ENCODE results near the gene ACD.

Gene ACD

GRCh38 chr16:67675579-67675935 lies 15.5 kb upstream of the ACD start:
- DNase-seq, result no peak

DNA sequence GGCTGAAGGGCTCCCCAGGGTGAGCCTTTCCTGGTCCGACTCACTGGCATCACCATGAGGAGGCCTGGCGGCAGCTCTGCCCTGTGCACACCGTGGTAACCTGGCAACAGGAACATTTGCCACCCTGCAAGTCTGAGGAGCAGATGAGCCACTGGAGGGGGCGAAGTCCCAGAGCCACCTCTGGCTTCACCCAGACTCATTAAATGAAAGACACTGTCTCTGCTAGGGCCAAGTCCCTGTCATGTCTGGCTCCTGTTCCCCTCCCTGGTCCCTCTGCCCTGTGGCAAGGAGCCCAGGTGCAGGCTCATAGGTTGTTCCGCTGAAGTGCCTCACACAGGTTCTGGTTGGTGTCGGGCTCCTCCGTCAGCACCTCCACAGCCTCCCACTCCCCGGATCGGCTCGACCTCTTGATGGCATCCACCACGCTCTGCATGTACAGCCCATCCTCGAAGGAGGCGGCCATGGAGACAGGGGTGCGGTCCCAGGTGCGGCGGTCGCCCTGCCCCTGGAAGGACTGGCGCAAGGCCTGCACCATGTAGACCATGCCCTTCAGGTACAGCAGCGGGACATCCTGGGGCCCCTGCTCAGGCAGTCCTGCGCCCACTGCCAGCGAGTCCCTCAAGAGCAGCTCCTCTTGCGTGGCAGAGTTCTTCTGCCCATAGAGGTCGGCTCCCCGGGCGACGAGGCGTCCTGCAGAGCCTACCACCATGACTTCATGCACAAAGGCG lies 15.0 kb upstream of the ACD start:
- no peak for DNase-seq

GRCh38 chr16:67673712-67674580 lies 13.9 kb upstream of the ACD start:
- no peak for DNase-seq

DNA sequence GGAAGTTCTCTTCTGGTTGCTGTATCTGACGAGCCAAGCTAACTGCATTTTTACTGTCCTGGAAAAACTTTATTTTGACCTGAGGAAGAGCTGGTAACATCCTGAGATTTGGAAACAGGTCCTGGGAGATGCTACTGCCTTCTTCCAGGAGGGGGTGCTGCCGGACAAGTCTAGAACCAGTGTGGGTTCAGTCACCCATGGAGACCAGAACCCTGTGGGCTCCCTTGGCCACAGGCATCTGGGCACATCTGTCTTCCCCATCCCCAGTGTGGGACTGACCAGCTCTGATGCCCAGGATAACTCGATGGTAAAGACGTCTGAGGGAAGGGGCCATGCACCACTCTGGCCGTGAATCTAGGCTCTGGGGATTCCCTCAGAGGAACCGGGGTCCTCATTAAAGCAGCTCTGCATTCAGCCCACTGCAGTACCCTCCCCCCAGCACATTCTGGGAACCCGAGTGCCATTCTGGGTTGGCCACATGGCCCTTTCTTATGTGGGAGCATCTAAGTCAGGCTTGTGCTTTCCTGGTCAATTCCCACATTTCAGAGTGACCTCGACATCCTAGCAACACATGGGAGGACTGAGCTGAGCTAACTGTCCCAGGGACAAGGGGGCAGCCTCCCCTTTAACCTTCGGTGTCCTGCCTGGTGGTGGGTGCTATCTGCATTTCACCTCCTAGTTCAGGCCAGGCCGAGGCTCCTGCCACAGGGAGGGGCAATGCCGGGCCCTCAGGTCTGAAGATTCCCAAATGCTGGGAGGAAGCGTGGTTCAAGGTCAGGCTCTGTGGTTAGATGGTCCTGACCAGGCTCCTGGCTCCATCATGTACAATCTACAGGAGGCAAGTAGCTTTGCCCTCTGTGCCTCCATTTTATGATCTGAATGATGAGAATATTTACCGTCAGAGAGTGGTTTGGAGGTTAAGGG lies 12.9 kb upstream of the ACD start:
- no peak for DNase-seq

DNA sequence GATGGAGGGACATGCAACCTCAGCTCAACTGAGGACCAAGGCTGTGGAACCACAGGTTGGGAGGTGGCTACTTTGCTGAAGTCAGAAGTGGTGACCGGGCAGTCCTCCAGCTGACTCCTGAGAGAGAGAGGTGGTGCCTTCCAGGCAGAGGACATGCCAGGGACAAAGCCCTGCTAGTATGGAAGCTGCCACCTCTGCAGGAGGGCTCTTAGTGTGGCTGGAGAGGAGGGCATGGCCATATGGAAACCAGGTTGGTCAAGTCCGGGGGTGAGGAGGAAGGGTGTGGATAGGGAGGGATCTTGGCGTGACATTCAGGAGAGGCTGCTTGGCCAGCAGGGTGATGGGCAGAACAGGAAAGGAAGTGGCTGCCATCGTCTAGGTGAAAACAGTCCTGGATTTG lies 12.2 kb upstream of the ACD start:
- no peak for DNase-seq

- no peak for DNase-seq
These were observed 9.5 kb upstream of the ACD start for GRCh38 chr16:67669499-67670101.

DNA sequence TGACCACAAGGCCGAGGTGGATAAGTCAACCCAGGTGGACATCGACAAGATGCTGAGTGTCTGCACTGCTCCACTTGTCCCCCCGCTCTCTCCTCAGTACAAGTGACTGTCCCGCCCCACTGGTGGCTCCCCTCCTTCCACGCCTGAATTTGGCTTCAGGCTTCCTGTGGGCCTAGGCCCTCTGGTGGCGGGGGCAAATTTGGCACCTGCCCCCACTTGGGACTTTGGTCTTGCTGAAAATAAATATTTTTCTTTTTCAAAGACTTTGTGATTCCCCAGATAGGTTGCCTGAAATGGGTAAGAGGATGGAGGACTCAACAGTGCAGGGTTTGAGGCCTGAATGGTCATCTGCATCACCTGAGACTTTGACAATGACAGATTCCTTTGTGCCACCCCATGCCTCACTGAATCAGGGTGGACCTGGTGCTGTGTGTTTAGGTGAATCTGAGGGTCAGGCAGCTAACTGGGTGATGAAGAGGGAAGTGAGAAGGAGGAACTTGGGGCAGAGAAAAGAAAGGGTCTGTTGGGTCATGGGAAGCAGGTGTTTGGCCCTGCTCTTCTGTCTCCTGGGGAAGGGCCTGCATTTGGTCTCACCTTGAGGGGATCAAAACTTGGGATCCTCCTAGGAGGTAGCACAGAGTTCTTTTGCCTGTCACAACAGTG lies 8.6 kb upstream of the ACD start:
- no peak for DNase-seq

DNA sequence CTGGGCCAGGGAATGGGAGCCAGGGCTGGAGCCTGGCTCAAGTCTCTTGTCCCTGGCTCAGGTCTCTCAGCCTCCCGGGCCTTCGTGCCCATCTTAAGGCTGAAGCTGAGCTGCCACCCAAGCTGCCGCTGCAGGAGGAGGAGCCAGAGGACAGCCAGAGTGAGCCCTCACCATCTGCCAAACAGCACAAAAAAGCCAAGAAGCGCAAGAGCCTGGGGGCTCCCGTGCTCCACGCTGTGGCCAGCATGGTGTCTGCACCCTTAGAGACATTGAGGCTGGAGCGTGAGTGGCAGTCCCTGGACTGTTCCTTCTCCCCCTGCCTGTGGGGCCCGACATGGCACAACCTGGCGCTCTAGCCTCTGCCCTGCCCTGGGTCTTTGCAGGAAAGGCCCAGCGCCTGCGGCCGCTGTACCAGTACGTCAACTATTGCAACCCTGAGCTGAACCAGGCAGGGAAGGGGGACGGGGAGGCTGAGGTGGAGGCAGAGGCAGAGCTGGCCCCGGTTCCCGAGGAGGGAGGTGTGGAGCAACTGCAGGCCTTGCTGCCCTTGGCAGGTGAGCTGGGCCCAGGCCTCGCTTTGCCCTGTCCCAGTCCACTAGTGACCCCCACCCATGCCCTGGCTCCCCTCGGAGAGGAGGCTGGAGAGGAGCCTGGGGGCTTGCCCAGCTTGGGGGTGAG lies 7.9 kb upstream of the ACD start:
- peak; percentile 75 for DNase-seq

- DNase-seq, result no peak
These were observed 7.4 kb upstream of the ACD start for GRCh38 chr16:67667453-67667816.

- DNase-seq, result peak; percentile 73
These were observed 6.7 kb upstream of the ACD start, which contains the start of the genes C16orf86 and ENKD1 for GRCh38 chr16:67666559-67667452. C16orf86 (plus strand) TSS chr16:67666814; CDS start chr16:67666971, 157 bp downstream. ENKD1 (minus strand) TSS chr16:67666750; CDS start chr16:67666442, 308 bp downstream.

- no peak for DNase-seq
These were observed 6.0 kb upstream of the ACD start for GRCh38 chr16:67666032-67666551.

GRCh38 chr16:67665598-67665997 lies 5.5 kb upstream of the ACD start:
- no peak for DNase-seq

DNA sequence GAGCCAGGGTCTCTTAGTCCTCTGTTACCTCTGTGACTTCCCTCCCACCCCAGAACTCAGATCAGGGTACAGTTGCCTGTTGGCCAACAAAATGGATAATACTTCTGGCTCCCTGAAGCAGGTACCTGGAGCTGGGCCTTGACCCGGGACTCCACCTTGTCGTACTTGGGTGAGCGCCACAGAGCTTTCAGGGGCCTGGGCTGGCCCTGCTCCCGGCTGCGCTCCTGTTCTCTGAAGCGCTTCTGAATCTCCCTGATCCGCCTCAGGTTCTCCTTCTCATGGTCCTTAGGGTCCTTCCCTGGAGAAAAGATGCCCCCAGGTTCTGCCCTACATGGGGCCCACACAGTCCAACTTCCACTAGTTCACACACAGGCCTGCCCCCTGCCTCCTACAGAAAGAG lies 4.8 kb upstream of the ACD start:
- no peak for DNase-seq

- no peak for DNase-seq
These were observed 4.2 kb upstream of the ACD start for GRCh38 chr16:67664258-67664657.

GRCh38 chr16:67663877-67664222 lies 3.8 kb upstream of the ACD start:
- no peak for DNase-seq

- peak; percentile 22 for DNase-seq
These were observed 3.3 kb upstream of the ACD start for GRCh38 chr16:67663151-67663876.

DNA sequence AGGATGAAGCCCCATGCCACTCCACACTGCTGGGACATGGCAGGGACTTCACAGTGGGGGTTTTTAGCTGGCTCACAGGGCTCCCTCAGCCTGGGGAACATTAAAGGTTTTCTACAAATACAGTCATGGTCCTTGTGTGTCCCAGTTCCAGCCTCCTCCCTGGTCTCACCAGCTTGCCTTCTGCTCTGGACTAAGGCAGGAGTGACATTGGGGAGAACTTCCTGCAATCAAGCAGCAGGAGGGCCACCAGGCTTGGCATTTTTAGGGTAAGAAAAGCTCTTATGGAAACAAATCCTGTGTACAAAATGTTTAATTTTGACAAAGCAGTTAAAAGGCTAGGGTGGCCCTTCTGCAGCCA lies 2.6 kb upstream of the ACD start:
- DNase-seq, result no peak

DNA sequence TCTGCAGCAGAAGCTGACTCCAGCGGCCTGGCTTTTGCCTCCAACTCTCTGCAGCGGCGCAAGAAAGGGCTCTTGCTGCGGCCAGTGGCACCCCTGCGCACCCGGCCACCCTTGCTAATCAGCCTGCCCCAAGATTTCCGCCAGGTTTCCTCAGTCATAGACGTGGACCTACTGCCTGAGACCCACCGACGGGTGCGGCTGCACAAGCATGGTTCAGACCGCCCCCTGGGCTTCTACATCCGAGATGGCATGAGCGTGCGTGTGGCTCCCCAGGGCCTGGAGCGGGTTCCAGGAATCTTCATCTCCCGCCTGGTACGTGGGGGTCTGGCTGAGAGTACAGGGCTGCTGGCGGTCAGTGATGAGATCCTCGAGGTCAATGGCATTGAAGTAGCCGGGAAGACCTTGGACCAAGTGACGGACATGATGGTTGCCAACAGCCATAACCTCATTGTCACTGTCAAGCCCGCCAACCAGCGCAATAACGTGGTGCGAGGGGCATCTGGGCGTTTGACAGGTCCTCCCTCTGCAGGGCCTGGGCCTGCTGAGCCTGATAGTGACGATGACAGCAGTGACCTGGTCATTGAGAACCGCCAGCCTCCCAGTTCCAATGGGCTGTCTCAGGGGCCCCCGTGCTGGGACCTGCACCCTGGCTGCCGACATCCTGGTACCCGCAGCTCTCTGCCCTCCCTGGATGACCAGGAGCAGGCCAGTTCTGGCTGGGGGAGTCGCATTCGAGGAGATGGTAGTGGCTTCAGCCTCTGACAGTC lies 2.0 kb upstream of the ACD start:
- DNase-seq, result no peak

Measured in NCI-H345 (cell line).